Stomach (tissue), 4 donors: ENCODE data around the gene TNFRSF25.

Experiments
- CTCF ChIP-seq, 7 experiments: fragments of 450-650 bp in 4 of 7; fragments of 200-600 bp in 3 of 7; sonication (generic) in 3 of 7; IDR thresholded peaks; one replicate each; pipeline ENCODE4 v1.5.1; 2016 to 2019; ENCODE audit warnings: antibody characterized with exemption in 7 of 7, control low read depth in 2 of 7, mild to moderate bottlenecking in 1 of 7
- POLR2A ChIP-seq, 4 donors: fragments of 450-650 bp; IDR thresholded peaks; one replicate each; pipeline ENCODE4 v1.6.1; 2016; ENCODE audit warnings: antibody characterized with exemption in 4 of 4, control low read depth in 2 of 4, mild to moderate bottlenecking in 1 of 4, moderate library complexity in 1 of 4

GRCh38 chr1:6511056-6511455, 45.1 kb upstream of the TNFRSF25 start:
- TF ChIP-seq POLR2A (IDR thresholded peaks at IDR 0.05) (no peak), CTCF (IDR thresholded peaks at IDR 0.05) (no peak)
